ENCODE measurements around the gene NPM3. TPM values are rescaled to one million over a fixed set of nuclear protein-coding genes. Genes with fewer than 3 reads are reported as not detected.

NPM3 gene
- total and polyA plus RNA-seq, 7 donors: 17.8 to 64.9 (median 26.4) TPM

DNA sequence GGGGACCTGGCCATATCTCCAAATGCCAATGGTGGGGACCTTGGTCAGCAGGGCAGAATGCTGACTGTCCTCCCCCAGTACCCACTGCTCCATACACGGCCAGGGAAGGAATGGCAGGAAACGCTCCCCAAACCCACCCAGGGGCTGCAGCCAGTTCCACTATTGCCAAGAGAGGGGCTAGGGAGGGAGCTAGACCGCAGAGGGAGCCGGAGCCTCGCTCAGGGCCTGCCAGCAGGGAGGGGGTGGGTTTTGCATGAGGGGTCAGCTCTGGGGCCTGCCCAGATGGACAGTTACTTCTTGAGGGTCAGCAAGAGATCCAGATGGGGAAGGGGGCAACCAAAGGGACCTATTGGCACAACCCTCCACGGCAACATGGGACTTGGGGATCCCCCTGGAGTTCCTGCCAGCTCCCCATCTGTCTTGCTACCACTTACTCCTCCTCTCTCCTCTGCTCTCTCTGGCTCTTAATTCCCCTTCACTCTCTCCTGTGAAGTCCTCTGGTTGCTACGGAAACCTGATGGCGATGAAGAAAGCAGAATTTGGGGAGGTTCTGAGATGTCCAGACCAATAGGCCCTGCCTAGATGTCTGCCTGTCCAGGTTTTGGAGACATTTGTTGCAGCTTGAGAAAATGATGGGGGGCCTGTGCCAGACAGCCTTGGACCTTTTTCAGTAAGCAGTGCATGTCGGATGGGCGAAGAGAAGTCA is 20.0 kb downstream of the NPM3 start:
- TF ChIP-seq, protein P1, sequence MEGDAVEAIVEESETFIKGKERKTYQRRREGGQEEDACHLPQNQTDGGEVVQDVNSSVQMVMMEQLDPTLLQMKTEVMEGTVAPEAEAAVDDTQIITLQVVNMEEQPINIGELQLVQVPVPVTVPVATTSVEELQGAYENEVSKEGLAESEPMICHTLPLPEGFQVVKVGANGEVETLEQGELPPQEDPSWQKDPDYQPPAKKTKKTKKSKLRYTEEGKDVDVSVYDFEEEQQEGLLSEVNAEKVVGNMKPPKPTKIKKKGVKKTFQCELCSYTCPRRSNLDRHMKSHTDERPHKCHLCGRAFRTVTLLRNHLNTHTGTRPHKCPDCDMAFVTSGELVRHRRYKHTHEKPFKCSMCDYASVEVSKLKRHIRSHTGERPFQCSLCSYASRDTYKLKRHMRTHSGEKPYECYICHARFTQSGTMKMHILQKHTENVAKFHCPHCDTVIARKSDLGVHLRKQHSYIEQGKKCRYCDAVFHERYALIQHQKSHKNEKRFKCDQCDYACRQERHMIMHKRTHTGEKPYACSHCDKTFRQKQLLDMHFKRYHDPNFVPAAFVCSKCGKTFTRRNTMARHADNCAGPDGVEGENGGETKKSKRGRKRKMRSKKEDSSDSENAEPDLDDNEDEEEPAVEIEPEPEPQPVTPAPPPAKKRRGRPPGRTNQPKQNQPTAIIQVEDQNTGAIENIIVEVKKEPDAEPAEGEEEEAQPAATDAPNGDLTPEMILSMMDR (IDR thresholded peaks at IDR 0.05): no peak
- no peak for TF ChIP-seq EP300 (IDR thresholded peaks at IDR 0.05)
- no peak for TF ChIP-seq POLR2AphosphoS5 (IDR thresholded peaks at IDR 0.05)
- no peak for TF ChIP-seq POLR2A (IDR thresholded peaks at IDR 0.05)
- Histone ChIP-seq H3K27ac (no peak overlapping the region), H3K36me3 (no peaks in the 10 kb centered on the region), H3K27me3 (peaks cover 0 to 17% (median 0%) of the 10 kb centered on the region in 3 donors), H3K4me3 (no peak overlapping the region), H3K4me1 (no peaks in the 10 kb centered on the region), H3K9me3 (no peaks in the 10 kb centered on the region)
- 88% methylated on average over 10 of the region's 10 CpGs for WGBS, 2 donors
- peak; percentile 55 for DNase-seq
- intact Hi-C loops (cut with DNase I): no loop called here

DNA sequence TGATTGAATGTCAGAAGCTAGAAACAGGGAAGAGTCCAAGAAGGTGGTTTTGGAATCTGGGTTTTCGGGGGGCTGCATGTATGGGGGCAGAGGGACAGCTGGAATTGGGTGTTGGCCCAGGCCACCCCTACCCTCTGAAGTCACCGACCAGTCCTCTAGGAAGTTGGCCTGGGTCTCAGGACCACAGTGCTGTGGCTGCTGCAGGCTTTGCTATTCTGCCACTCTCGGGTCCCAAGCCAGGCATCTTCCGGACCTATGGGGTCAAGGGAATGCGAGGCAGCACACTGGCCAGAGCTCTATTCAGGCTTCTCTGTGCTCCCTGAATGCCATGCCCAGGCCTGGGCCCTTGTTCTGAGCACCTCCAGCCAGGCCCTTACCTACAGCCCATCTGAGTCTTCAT is 20.5 kb downstream of the NPM3 start:
- Histone ChIP-seq H3K36me3 (no peaks in the 10 kb centered on the region), H3K9me3 (no peaks in the 10 kb centered on the region), H3K4me3 (no peak overlapping the region), H3K27me3 (peaks cover 0 to 12% (median 0%) of the 10 kb centered on the region in 3 donors), H3K27ac (no peak overlapping the region), H3K4me1 (no peaks in the 10 kb centered on the region)
- TF ChIP-seq POLR2AphosphoS5 (IDR thresholded peaks at IDR 0.05) (no peak), EP300 (IDR thresholded peaks at IDR 0.05) (no peak), POLR2A (IDR thresholded peaks at IDR 0.05) (no peak)
- TF ChIP-seq, protein P1 (IDR thresholded peaks at IDR 0.05): no peak
- intact Hi-C loops (cut with DNase I): no loop called here
- no peak for DNase-seq
- WGBS, 2 donors: 92 to 95% methylated on average over 5 of the region's 5 CpGs

DNA sequence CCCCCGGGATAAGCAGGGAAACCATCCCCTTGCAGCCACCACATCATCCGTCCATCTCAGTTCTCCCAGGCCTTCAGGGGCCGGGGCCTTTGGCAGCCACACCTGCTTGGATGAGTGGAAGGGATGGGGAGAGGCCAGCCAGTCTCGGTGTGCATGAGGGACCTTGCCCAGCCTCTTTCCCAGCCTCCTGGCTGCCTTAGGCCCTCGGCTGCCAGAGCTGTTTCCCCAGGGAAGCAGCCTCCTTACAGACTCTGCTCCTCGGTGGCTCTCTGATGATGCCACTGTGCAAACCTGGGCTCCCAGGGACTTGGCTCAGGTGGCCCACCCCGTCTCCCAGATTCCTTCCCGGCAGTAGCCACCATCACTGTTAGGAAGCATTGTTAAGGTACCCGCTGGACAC is 22.0 kb downstream of the NPM3 start:
- no peak for TF ChIP-seq POLR2AphosphoS5 (IDR thresholded peaks at IDR 0.05)
- Histone ChIP-seq H3K36me3 (no peaks in the 10 kb centered on the region), H3K4me1 (no peaks in the 10 kb centered on the region), H3K9me3 (no peaks in the 10 kb centered on the region), H3K27ac (no peak overlapping the region), H3K27me3 (peaks cover 0 to 8% (median 0%) of the 10 kb centered on the region in 3 donors), H3K4me3 (no peak overlapping the region)
- intact Hi-C loops (cut with DNase I): no loop called here
- WGBS, 2 donors: 82 to 87% methylated on average over 9 of the region's 9 CpGs
- DNase-seq: no peak

DNA sequence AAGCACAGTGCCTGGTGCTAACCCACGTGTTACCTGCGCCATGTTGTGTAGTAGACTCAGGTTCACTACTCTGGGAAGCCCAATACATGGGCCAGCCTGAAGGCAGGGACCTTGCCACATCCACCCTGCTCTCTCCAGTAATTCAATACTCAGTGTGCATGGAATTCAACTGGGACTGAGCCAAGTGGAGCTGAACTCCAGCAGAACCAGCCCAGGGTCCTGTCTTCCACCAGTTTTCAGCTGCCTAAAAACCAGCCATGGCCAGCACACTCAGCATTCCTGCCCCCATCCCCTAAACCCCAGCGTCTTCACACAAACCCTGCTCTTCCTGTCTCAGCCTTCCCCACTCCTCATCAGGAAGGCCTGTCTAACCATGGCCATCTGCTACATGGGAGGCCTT is 22.7 kb downstream of the NPM3 start:
- Histone ChIP-seq H3K4me1 (no peaks in the 10 kb centered on the region), H3K27ac (no peak overlapping the region), H3K36me3 (no peaks in the 10 kb centered on the region), H3K27me3 (peaks cover 0 to 8% (median 0%) of the 10 kb centered on the region in 3 donors), H3K9me3 (no peaks in the 10 kb centered on the region), H3K4me3 (no peak overlapping the region)
- TF ChIP-seq EP300 (IDR thresholded peaks at IDR 0.05): no peak
- intact Hi-C loops (cut with DNase I): no loop called here
- DNase-seq: peak; percentile 33
- 81 to 89% methylated on average over 3 of the region's 3 CpGs for WGBS, 2 donors

DNA sequence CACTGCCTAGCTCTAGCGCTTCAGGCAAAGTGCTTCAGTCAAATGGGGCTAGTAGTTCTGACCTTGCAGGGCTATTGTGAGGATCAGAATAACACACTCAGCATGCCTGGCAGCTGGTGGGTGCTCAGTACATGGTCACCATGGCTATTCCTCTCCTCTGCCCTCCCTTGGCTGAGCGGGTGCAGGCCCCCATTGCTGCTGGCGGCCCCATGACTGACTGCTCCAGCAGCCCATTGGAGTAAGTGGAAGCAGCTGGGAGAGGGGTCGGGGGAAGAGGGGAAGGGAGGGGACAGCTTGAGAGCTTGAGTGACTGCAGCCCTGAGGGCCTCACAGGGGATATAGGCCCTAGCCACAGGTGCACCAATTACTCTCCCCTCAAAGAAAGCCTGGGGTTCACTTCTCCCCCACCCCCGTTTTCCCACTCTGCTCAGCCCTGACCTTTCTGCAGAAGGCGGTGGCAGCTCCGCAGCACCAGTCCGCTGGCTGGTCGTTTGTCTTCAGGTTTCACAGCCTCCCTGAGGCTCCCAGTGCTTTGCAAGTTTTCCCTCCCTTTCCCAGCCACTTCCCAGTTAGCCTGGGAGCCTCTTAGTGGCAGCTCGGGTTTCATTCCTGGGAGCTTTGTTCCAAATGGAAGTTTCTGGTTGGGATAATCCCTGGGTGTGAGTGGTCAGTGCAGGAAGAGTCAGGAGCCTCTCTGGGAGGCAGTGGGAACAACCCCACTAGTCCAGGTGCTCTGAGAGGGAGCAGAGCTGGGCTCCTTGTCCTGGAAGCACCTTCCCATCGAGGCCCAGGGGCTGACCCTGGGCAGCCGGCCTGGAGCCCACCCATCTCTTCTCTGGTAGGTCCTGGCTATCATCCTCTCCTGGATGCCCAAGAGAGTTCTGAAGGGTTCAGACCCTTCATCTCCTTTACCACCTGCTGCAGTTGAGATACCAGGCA is 23.7 kb downstream of the NPM3 start:
- TF ChIP-seq, protein P1 (IDR thresholded peaks at IDR 0.05): no peak
- TF ChIP-seq EP300 (IDR thresholded peaks at IDR 0.05) (no peak), POLR2AphosphoS5 (IDR thresholded peaks at IDR 0.05) (no peak), POLR2A (IDR thresholded peaks at IDR 0.05) (no peak)

More for the DNA sequence above, 23.7 kb downstream of the NPM3 start:
- Histone ChIP-seq H3K27ac (no peak overlapping the region), H3K36me3 (no peaks in the 10 kb centered on the region), H3K27me3 (peaks cover 0 to 8% (median 0%) of the 10 kb centered on the region in 3 donors), H3K9me3 (no peaks in the 10 kb centered on the region), H3K4me3 (no peak overlapping the region), H3K4me1 (no peaks in the 10 kb centered on the region)
- peak; percentile 35 for DNase-seq
- 77 to 81% methylated on average over 12 of the region's 12 CpGs for WGBS, 2 donors
- intact Hi-C loops (cut with DNase I): no loop called here

All from sigmoid colon (tissue), 7 donors.